ENCODE data around the gene SMPDL3A. TPM values are rescaled to one million over a fixed set of nuclear protein-coding genes. Genes with fewer than 3 reads are reported as not detected.

Gene SMPDL3A
- total RNA-seq, 1 experiment from 2014 or later, result 3.5 TPM

- Mint-ChIP-seq H3K27ac (ENCODE audit: low read depth, unreplicated experiment) (no peak overlapping the region), H3K9me3 (ENCODE audit: unreplicated experiment) (no peaks in the 10 kb centered on the region), H3K27me3 (ENCODE audit: insufficient read depth, unreplicated experiment) (no peaks in the 10 kb centered on the region), H3K36me3 (ENCODE audit: insufficient read depth, unreplicated experiment) (no peaks in the 10 kb centered on the region), H3K4me1 (ENCODE audit: insufficient read depth, unreplicated experiment) (no peaks in the 10 kb centered on the region), H3K4me3 (ENCODE audit: unreplicated experiment) (no peak overlapping the region)
- no peak for DNase-seq (ENCODE audit: unreplicated experiment)
- BruUV-seq (replicated peaks), result no TSS peak
- ChIA-PET POLR2A (no interaction called here), CTCF (interaction anchor here (0.5 to 1.3 kb wide), 5 partner anchors 88 to 1858 kb away, joined by 3 to 5 read pairs (median 3); no protein-coding TSS in a partner anchor)
- no peak for TF ChIP-seq CTCF (IDR thresholded peaks at IDR 0.05; ENCODE audit: unreplicated experiment)
- intact Hi-C loops (cut with micrococcal nuclease), result no loop called here
These were observed 43.4 kb downstream of the SMPDL3A start for GRCh38 chr6:122832459-122832858.

- Mint-ChIP-seq H3K27ac (ENCODE audit: low read depth, unreplicated experiment) (no peak overlapping the region), H3K4me1 (ENCODE audit: insufficient read depth, unreplicated experiment) (no peaks in the 10 kb centered on the region), H3K9me3 (ENCODE audit: unreplicated experiment) (no peaks in the 10 kb centered on the region), H3K4me3 (ENCODE audit: unreplicated experiment) (no peak overlapping the region), H3K27me3 (ENCODE audit: insufficient read depth, unreplicated experiment) (no peaks in the 10 kb centered on the region), H3K36me3 (ENCODE audit: insufficient read depth, unreplicated experiment) (no peaks in the 10 kb centered on the region)
- DNase-seq (ENCODE audit: unreplicated experiment), result no peak
- ChIA-PET CTCF (interaction anchor here (0.5 to 1.3 kb wide), 4 partner anchors 89 to 1858 kb away, joined by 3 to 5 read pairs (median 3); no protein-coding TSS in a partner anchor), POLR2A (no interaction called here)
- no TSS peak for BruUV-seq (replicated peaks)
- no peak for TF ChIP-seq CTCF (IDR thresholded peaks at IDR 0.05; ENCODE audit: unreplicated experiment)
- intact Hi-C loops (cut with micrococcal nuclease), result no loop called here
These were observed 44.0 kb downstream of the SMPDL3A start for GRCh38 chr6:122833021-122833491.

GRCh38 chr6:122838060-122838780 lies 49.2 kb downstream of the SMPDL3A start:
- CTCF ChIA-PET, result interaction anchor here (0.5 to 2.7 kb wide), 44 partner anchors 8 to 347 kb away, joined by 3 to 238 read pairs (median 5); partner anchors contain the start of genes FABP7, PKIB and SMPDL3A
- no peak overlapping the region for H3K27ac Mint-ChIP-seq (ENCODE audit: low read depth, unreplicated experiment)
- peak; percentile 24 for DNase-seq (ENCODE audit: unreplicated experiment)
- H3K27me3 Mint-ChIP-seq (ENCODE audit: insufficient read depth, unreplicated experiment), result no peaks in the 10 kb centered on the region
- no TSS peak for BruUV-seq (replicated peaks)
- intact Hi-C loops (cut with micrococcal nuclease), result loop anchor here (5.0 kb wide), 1 partner anchor 366 kb away; the partner anchor contains the start of gene SERINC1
- POLR2A ChIA-PET, result interaction anchor here (0.7 to 2.7 kb wide), 6 partner anchors 49 to 109 kb away, joined by 3 to 23 read pairs (median 10); partner anchors contain the start of gene SMPDL3A
- no peak overlapping the region for H3K4me3 Mint-ChIP-seq (ENCODE audit: unreplicated experiment)
- peaks cover 7% of the 10 kb centered on the region for H3K4me1 Mint-ChIP-seq (ENCODE audit: insufficient read depth, unreplicated experiment)
- no peaks in the 10 kb centered on the region for H3K36me3 Mint-ChIP-seq (ENCODE audit: insufficient read depth, unreplicated experiment)
- TF ChIP-seq CTCF (IDR thresholded peaks at IDR 0.05; ENCODE audit: unreplicated experiment), result peak; percentile 44
- no peaks in the 10 kb centered on the region for H3K9me3 Mint-ChIP-seq (ENCODE audit: unreplicated experiment)

GRCh38 chr6:122839472-122839871 lies 50.4 kb downstream of the SMPDL3A start:
- Mint-ChIP-seq H3K27me3 (ENCODE audit: insufficient read depth, unreplicated experiment) (no peaks in the 10 kb centered on the region), H3K4me1 (ENCODE audit: insufficient read depth, unreplicated experiment) (peaks cover 7% of the 10 kb centered on the region), H3K27ac (ENCODE audit: low read depth, unreplicated experiment) (no peak overlapping the region), H3K9me3 (ENCODE audit: unreplicated experiment) (no peaks in the 10 kb centered on the region), H3K36me3 (ENCODE audit: insufficient read depth, unreplicated experiment) (no peaks in the 10 kb centered on the region), H3K4me3 (ENCODE audit: unreplicated experiment) (no peak overlapping the region)
- intact Hi-C loops (cut with micrococcal nuclease), result loop anchor here (1.0 to 5.0 kb wide), 6 partner anchors 50 to 367 kb away; partner anchors contain the start of genes PKIB, SERINC1 and SMPDL3A
- ChIA-PET CTCF (interaction anchor here (0.6 to 2.7 kb wide), 49 partner anchors 9 to 1882 kb away, joined by 3 to 238 read pairs (median 5); partner anchors contain the start of genes FABP7 and SMPDL3A), POLR2A (interaction anchor here (0.6 to 2.7 kb wide), 8 partner anchors 20 to 111 kb away, joined by 3 to 23 read pairs (median 5); partner anchors contain the start of gene SMPDL3A)
- BruUV-seq (replicated peaks), result no TSS peak
- TF ChIP-seq CTCF (IDR thresholded peaks at IDR 0.05; ENCODE audit: unreplicated experiment), result peak; percentile 54
- DNase-seq (ENCODE audit: unreplicated experiment), result peak; percentile 79
